SK-N-SH (cell line): ENCODE results near the gene ANAPC2. TPM values are rescaled to one million over a fixed set of nuclear protein-coding genes. Genes with fewer than 3 reads are reported as not detected.

Source experiments
- CTCF ChIA-PET: fragments of 300-600, 350-600 bp; formaldehyde crosslinking; extraction: SDS; loops from one replicate; lab custom pipeline; 2021; lab: Yijun Ruan, JAX
- POLR2A ChIA-PET: fragments of 350-600 bp; sonication (Branson Sonifier 250); formaldehyde crosslinking; extraction: SDS; loops from one replicate; lab custom pipeline; 2020; ENCODE audit warnings: antibody characterized with exemption, inconsistent platforms; lab: Yijun Ruan, JAX
- DNase-seq: peaks from one replicate; pipeline ENCODE4 v3.0.0; 2012
- H2AFZ ChIP-seq: fragments of 200-600 bp; sonication (generic); 2 replicates; pipeline ENCODE4 v1.8.1; 2016; ENCODE audit warnings: antibody characterized with exemption, mild to moderate bottlenecking, low read depth
- H3F3A ChIP-seq: fragments of 200-600 bp; sonication (generic); replicated peaks from 2 replicates; pipeline ENCODE3; 2016; ENCODE audit warnings: antibody characterized with exemption, mild to moderate bottlenecking; ENCODE audit not compliant: insufficient read depth
- H3K27ac ChIP-seq, 2 experiments: fragments of 200-500 bp in 1 of 2; fragments of 200-600 bp in 1 of 2; sonication (Bioruptor generic) in 1 of 2; sonication (generic), shearing (Covaris generic) in 1 of 2; 2 replicates each; pipeline versions ENCODE4 v1.5.1 to v1.6.1; 2014 to 2016; ENCODE audit warnings: low read depth in 2 of 2, inconsistent platforms in 1 of 2, low read length in 1 of 2, mild to moderate bottlenecking in 1 of 2, mixed read lengths in 1 of 2
- H3K27me3 ChIP-seq: fragments of 200-600 bp; sonication (generic), shearing (Covaris generic); 2 replicates; pipeline ENCODE4 v1.6.1; 2016; ENCODE audit warnings: mixed run types; ENCODE audit not compliant: insufficient read depth
- H3K36me3 ChIP-seq, 2 experiments: fragments of 200-500 bp in 1 of 2; fragments of 200-600 bp in 1 of 2; sonication (Bioruptor generic) in 1 of 2; sonication (generic) in 1 of 2; replicated peaks in 1 of 2; 2 replicates each; pipeline versions ENCODE3 to v1.5.1; 2014 to 2016; ENCODE audit warnings: low read length in 1 of 2, mild to moderate bottlenecking in 1 of 2; ENCODE audit not compliant: insufficient read depth in 2 of 2, control insufficient read depth in 1 of 2
- H3K4me1 ChIP-seq, 2 experiments: fragments of 200-500 bp in 1 of 2; fragments of 200-600 bp in 1 of 2; sonication (Bioruptor generic) in 1 of 2; sonication (generic), shearing (Covaris generic) in 1 of 2; 2 replicates each; pipeline versions ENCODE4 v1.5.1 to v1.6.1; 2014 to 2016; ENCODE audit warnings: low read depth in 1 of 2, low read length in 1 of 2, mixed run types in 1 of 2; ENCODE audit not compliant: insufficient read depth in 2 of 2, control insufficient read depth in 1 of 2
- H3K4me2 ChIP-seq: fragments of 200-600 bp; sonication (generic), shearing (Covaris generic); 2 replicates; pipeline ENCODE4 v1.6.1; 2017; ENCODE audit warnings: mixed run types
- H3K4me3 ChIP-seq, 2 experiments: fragments of 200-500 bp in 1 of 2; fragments of 200-600 bp in 1 of 2; sonication (Bioruptor generic) in 1 of 2; sonication (generic), shearing (Covaris generic) in 1 of 2; 2 replicates each; pipeline versions ENCODE4 v1.5.1 to v1.8.1; 2014 to 2016; ENCODE audit warnings: low read depth in 2 of 2, inconsistent platforms in 1 of 2, low read length in 1 of 2, mild to moderate bottlenecking in 1 of 2, mixed read lengths in 1 of 2, moderate library complexity in 1 of 2
- H3K79me2 ChIP-seq: fragments of 200-600 bp; sonication (generic); 2 replicates; pipeline ENCODE4 v1.8.1; 2017; ENCODE audit warnings: mild to moderate bottlenecking; ENCODE audit not compliant: insufficient read depth
- H3K9ac ChIP-seq: fragments of 200-600 bp; sonication (generic); 2 replicates; pipeline ENCODE4 v1.6.1; 2017; ENCODE audit warnings: mixed run types
- H3K9me2 ChIP-seq: fragments of 200-600 bp; sonication (generic); 2 replicates; pipeline ENCODE4 v1.6.1; 2017; ENCODE audit warnings: mixed run types
- H3K9me3 ChIP-seq: fragments of 200-600 bp; sonication (generic); 2 replicates; pipeline ENCODE4 v1.6.1; 2017; ENCODE audit warnings: mixed run types, mild to moderate bottlenecking, moderate library complexity
- H4K20me1 ChIP-seq: fragments of 200-600 bp; sonication (generic); 2 replicates; pipeline ENCODE4 v1.6.1; 2017; ENCODE audit warnings: mild to moderate bottlenecking, mixed run types; ENCODE audit not compliant: insufficient read depth
- CHD2 ChIP-seq: fragments of 150-350 bp; IDR thresholded peaks from 2 replicates; pipeline ENCODE4 v1.6.1; 2018; ENCODE audit warnings: low read length; ENCODE audit not compliant: partially characterized antibody
- EP300 ChIP-seq, 2 experiments: IDR thresholded peaks; 2 replicates each; pipeline versions ENCODE4 v1.4.0 to v1.6.1; 2012; ENCODE audit warnings: borderline replicate concordance in 1 of 2, low read depth in 1 of 2, low read length in 1 of 2
- FOSL2 ChIP-seq: IDR thresholded peaks from 2 replicates; pipeline ENCODE4 v1.4.0; 2012; ENCODE audit warnings: low read depth, mild to moderate bottlenecking, moderate library complexity, borderline replicate concordance
- FOXJ3 ChIP-seq: sonication (generic); formaldehyde crosslinking; IDR thresholded peaks from 2 replicates; pipeline ENCODE4 v1.5.1; 2020; ENCODE audit warnings: mild to moderate bottlenecking, missing genetic modification reagents
- FOXM1 ChIP-seq: IDR thresholded peaks from 2 replicates; pipeline ENCODE4 v1.4.0; 2012; ENCODE audit warnings: low read depth, mild to moderate bottlenecking
- MXI1 ChIP-seq: IDR thresholded peaks from 2 replicates; pipeline ENCODE4 v1.6.1; 2012; ENCODE audit warnings: mild to moderate bottlenecking, low read depth, low read length, improper control_type of control experiment
- PBX3 ChIP-seq: IDR thresholded peaks from 2 replicates; pipeline ENCODE4; 2012
- POLR2AphosphoS5 ChIP-seq: IDR thresholded peaks from 2 replicates; pipeline ENCODE4 v1.6.1; 2012; ENCODE audit warnings: low read depth, low read length
- RCOR1 ChIP-seq: fragments of 150-350 bp; IDR thresholded peaks from 2 replicates; pipeline ENCODE4 v1.6.1; 2017; ENCODE audit warnings: antibody characterized with exemption, low read length
- REST ChIP-seq: IDR thresholded peaks from 2 replicates; pipeline ENCODE4 v1.6.1; 2012; ENCODE audit warnings: mild to moderate bottlenecking, low read depth, low read length, moderate library complexity
- RFX5 ChIP-seq: IDR thresholded peaks from 2 replicates; pipeline ENCODE4 v1.6.1; 2012; ENCODE audit warnings: mild to moderate bottlenecking, improper control_type of control experiment, low read length
- SIN3A ChIP-seq: IDR thresholded peaks from 2 replicates; pipeline ENCODE4 v1.6.1; 2012; ENCODE audit warnings: low read depth, mild to moderate bottlenecking, low read length, moderate library complexity, borderline replicate concordance
- SMC3 ChIP-seq: IDR thresholded peaks from 2 replicates; pipeline ENCODE4 v1.6.1; 2012; ENCODE audit warnings: low read depth, low read length, improper control_type of control experiment
- TAF1 ChIP-seq: IDR thresholded peaks from 2 replicates; pipeline ENCODE4 v1.6.1; 2012; ENCODE audit warnings: low read depth, mild to moderate bottlenecking, low read length, moderate library complexity, borderline replicate concordance
- TCF12 ChIP-seq: IDR thresholded peaks from 2 replicates; pipeline ENCODE4 v1.4.0; 2012
- WGBS: methylation state at CpG from one replicate; pipeline ENCODE4 v1.1.6; 2017; ENCODE audit warnings: low lambda C conversion rate; 5-methylcytosine and 5-hydroxymethylcytosine counted together
- polyA plus RNA-seq, 3 experiments: library from polyadenylated mRNA; depleted of rRNA; stranded (reverse); fragments of >200 nt; gene quantifications; 2 replicates each; pipeline ENCODE4 v1.2.3, GENCODE V29; 2012

ANAPC2 gene
- polyA plus RNA-seq, 1 of the 3 experiments (the other 2 are of a cell fraction): 35.1 TPM

DNA sequence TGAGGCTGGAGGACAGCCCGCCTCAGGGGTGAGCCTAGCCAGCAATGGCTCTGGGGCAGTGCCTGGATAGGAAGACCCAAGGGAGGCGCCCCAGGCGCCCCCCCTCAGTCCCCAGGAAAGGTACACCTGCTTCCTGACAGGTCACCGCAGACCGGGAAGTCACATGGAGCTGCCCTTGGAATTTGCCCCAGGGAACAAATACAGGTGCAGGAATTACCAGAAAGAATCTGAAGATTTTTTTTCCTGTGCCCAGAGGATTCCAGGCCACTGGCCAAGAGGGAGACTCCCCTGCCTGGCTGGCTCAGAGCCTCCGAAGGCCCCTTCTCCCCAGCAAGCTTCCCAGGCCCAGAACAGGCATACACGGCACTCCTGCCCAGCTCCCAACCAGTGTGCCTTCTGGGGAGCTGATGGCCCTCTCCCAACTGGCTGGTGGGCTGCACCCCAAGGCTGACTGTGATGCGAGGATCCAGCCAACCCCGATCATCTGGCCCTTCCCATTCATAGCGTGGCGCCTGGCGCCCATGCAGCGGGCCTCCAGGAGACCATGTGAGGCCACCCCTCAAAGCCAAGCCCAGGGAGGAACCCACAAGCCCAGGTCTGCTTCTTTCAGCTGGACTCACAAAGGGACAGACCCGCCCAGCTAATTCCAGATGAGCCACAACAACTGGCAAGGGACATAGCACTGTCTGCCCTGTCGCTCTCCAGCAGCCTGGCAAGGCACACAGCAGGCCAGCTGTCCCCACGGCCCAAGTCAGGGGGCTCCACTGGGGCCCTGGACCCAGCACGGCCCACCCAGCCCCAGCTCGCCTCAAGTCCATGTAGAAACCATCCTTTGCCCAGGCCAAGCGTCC is 9.9 kb upstream of the ANAPC2 start:
- H2AFZ ChIP-seq: no peak overlapping the region
- ChIA-PET POLR2A (interaction anchor here (0.6 to 2.5 kb wide), 3 partner anchors 9 to 44 kb away, joined by 3 to 20 read pairs (median 6); partner anchors contain the start of genes ANAPC2, SSNA1 and TUBB4B), CTCF (interaction anchor here (1.0 to 1.7 kb wide), 6 partner anchors 10 to 69 kb away, joined by 3 to 6 read pairs (median 4); partner anchors contain the start of genes ANAPC2, RNF224, SSNA1 and TUBB4B)
- peaks cover 45% of the 10 kb centered on the region for H4K20me1 ChIP-seq
- H3K4me3 ChIP-seq: no peak overlapping the region; a peak in 1 of 4 replicates
- no peaks in the 10 kb centered on the region for H3K9me2 ChIP-seq
- no peaks in the 10 kb centered on the region for H3K9me3 ChIP-seq
- peaks cover 66% of the 10 kb centered on the region for H3K79me2 ChIP-seq
- no peak for TF ChIP-seq FOXJ3 (CRISPR knock-in tag)
- TF ChIP-seq TAF1: no peak
- no peak for TF ChIP-seq FOSL2
- no peak for TF ChIP-seq RFX5
- TF ChIP-seq FOXM1: no peak
- TF ChIP-seq SMC3: no peak
- no peak for TF ChIP-seq CHD2
- TF ChIP-seq EP300 (IDR thresholded peaks at IDR 0.05; ENCODE audit: borderline replicate concordance in 1 of 2, low read depth in 1 of 2, low read length in 1 of 2): no peak
- no peak for TF ChIP-seq REST
- TF ChIP-seq POLR2AphosphoS5: no peak
- TF ChIP-seq PBX3: no peak
- TF ChIP-seq MXI1: no peak
- TF ChIP-seq TCF12: no peak
- TF ChIP-seq RCOR1: no peak
- no peak for TF ChIP-seq SIN3A
- H3K4me1 ChIP-seq: peaks cover 12 to 28% of the 10 kb centered on the region in 2 experiments; a peak in 3 of 4 replicates
- H3F3A ChIP-seq: peaks cover 14% of the 10 kb centered on the region
- no peak overlapping the region for H3K9ac ChIP-seq
- WGBS: 91% methylated on average over 12 of the region's 19 CpGs
- H3K27me3 ChIP-seq: no peaks in the 10 kb centered on the region
- no peak overlapping the region for H3K27ac ChIP-seq
- peak overlapping the region; percentile 86 for H3K4me2 ChIP-seq
- no peak for DNase-seq
- H3K36me3 ChIP-seq: no peaks in the 10 kb centered on the region
